ENCODE measurements around the gene COMMD1.
"Not testable (repeated sequence)": the region's sequence is repeated elsewhere in the genome, so short reads cannot be mapped to it uniquely, and the experiment has no call there.

Gene COMMD1

DNA sequence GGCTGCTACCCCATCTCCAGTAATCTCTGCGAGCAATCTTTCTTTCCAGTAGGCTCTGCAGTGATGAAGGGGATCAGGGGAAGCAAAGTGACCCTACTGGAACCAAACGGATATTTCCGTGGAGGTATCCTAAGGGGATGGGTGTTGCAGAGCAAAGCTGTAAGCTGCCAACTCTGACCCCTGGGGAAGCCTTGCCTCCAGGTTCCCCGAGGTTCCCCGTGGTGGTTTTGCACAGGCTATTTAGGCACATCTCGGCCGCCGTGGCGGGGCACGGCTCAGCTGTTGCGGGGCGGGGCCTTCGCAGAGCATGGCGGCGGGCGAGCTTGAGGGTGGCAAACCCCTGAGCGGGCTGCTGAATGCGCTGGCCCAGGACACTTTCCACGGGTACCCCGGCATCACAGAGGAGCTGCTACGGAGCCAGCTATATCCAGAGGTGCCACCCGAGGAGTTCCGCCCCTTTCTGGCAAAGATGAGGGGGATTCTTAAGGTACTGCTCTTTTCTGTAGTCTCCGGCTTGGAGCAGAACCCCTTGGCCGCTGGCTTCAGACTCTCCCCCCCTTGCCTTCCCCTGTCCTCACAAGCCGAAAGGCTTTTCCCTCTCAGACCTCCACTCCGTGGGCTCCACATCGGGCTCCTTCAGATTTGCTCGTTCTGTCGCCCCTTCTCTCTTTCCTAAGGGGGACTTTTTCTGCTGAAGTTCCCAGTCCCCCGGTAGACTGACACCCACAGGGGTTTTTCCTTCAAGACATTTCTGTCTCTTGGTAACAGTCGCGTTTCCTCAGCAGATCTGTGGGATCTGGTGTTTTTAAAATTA lies at the start of gene COMMD1:
TSS of gene COMMD1 (plus strand) at position 303 of the 814 bp plus-strand sequence. CDS start at position 308, 5 bp downstream.
- no peak for DNase-seq

GRCh38 chr2:61857224-61857623 lies 48.2 kb upstream of the COMMD1 start:
- DNase-seq: no peak

GRCh38 chr2:61862085-61862484 lies 43.4 kb upstream of the COMMD1 start:
- no peak for DNase-seq

DNA sequence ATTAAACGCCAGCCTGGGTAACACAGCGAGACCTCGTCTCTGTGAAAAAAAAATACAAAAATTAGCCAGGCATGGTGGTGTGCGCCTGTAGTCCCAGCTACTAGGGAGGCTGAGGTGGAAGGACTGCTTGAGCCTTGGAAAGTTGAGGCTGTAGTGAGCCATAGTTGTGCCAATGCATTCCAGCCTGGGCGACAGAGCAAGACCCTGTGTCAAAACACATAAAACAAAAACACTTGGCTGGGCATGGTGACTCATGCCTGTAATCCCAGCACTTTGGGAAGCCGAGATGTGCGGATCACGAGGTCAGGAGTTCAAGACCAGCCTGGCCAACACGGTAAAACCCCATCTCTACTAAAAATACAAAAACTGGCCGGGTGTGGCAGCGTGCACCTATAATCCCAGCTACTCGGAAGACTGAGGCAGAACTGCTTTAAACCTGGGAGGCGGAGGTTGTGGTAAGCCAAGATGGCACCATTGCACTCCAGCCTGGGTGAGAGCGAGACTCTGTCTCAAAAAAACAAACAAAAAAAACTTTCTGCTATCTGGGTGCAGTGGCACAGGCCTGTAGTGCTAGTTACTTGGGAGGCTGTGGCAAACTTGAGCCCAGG lies 38.9 kb upstream of the COMMD1 start:
- not testable (repeated sequence) for DNase-seq

DNA sequence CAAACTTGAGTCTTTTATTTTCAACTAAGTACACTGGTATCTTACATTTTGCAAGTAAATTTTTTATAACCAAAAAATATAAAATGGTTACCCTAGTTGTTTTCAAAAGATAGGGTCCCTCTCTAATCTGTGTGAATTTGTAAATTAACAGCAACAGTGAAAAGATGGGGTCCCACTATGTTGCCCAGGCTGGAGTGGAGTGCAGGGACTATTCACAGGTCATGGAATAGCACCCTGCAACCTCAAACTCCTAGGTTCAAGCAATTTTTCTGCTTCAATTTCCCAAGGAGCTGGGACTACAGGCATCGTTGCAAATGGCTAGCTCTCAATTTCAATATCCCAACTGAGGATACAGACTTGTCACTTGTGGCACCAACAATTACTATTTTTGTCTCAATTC lies 29.1 kb upstream of the COMMD1 start:
- no peak for DNase-seq

GRCh38 chr2:61877571-61878245 lies 27.8 kb upstream of the COMMD1 start:
- no peak for DNase-seq

GRCh38 chr2:61878761-61879160 lies 26.7 kb upstream of the COMMD1 start:
- DNase-seq: no peak

- DNase-seq: not testable (repeated sequence)
These were observed 26.1 kb upstream of the COMMD1 start for GRCh38 chr2:61879351-61879750.

- no peak for DNase-seq
These were observed 22.6 kb upstream of the COMMD1 start for GRCh38 chr2:61882850-61883249.

DNA sequence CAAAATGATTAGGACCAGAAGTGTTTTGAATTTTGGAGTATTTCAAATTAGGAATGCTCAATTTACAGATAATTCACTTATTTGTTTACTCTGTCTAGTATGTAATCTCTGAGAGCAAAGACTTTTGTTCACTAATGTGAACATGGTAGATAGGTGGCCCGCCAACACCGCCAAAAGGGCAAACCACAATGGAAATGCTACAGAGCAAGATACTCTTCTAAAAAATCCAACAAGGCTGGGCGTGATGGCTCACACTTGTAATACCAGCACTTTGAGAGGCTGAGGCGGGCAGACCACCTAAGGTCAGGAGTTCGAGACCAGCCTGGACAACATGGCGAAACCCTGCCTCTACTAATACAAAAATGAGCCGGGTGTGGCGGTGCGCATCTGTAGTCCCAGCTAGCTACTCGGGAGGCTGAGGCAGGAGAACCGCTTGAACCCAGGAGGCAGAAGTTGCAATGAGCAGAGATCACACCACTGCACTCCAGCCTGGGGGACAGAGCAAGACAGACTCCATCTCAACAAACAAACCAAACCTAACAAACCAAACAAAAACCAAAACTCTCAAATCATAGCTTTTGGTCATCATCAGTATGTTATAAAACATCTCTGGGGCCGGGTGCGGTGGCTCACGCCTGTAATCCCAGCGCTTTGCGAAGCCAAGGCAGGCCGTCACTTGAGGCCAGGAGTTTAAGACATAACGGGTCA lies 19.4 kb upstream of the COMMD1 start:
- DNase-seq: no peak

- no peak for DNase-seq
These were observed 17.7 kb upstream of the COMMD1 start for GRCh38 chr2:61887717-61888266.

- DNase-seq: peak; percentile 63
These were observed 17.0 kb upstream of the COMMD1 start, which contains the start of gene CCT4 for GRCh38 chr2:61888267-61889055. CCT4 (minus strand) TSS chr2:61888656; CDS start chr2:61888507, 149 bp downstream.

GRCh38 chr2:61898810-61899209 lies 6.7 kb upstream of the COMMD1 start:
- no peak for DNase-seq

DNA sequence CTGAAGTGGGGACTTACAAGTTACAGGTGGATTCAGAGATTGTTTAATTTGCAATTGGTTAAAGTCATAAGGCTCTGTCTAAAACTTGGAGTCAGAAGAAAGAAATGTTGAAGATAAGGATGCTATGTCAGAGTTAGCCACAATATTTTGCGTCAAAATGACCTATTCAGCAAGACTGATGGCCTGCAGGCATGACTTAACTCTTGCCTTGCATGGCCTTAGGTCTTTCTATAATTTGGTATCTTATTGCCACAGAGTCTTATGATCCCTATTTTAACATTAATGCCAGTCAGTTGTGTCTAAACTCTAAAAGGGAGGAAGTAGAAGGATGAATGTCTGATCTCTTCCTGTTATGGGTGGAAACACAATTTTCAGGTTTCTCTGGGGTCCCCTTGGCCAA lies 5.2 kb upstream of the COMMD1 start:
- DNase-seq: no peak

- no peak for DNase-seq
These were observed 654 bp downstream of the COMMD1 start for GRCh38 chr2:61906186-61906470.

GRCh38 chr2:61909116-61909515 lies 3.6 kb downstream of the COMMD1 start:
- DNase-seq: no peak

GRCh38 chr2:61910603-61911002 lies 5.1 kb downstream of the COMMD1 start:
- no peak for DNase-seq

GRCh38 chr2:61911510-61911909 lies 6.0 kb downstream of the COMMD1 start:
- no peak for DNase-seq

- DNase-seq: not testable (repeated sequence)
These were observed 9.3 kb downstream of the COMMD1 start for GRCh38 chr2:61914794-61915193.

GRCh38 chr2:61920548-61920947 lies 15.1 kb downstream of the COMMD1 start:
- DNase-seq: no peak

DNA sequence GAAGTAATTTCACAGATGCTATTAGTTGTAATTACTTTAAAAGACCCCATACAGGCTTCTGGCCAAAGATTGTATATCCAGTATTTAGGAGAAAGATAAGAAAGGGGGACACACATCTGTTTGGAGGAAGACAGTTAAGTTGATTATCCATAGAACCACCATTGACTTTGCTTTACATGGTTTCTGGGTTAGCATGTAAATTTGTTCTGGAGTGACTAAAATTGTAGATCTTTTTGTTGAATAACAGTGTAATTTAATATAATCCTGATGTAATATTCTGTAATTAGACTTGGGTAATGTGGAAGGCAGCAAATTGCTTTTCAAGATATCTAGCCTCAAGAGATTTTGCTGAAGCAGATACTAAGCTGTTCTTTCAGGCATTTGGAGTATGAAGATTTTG lies 17.2 kb downstream of the COMMD1 start:
- no peak for DNase-seq
